Transverse colon (tissue), 4 donors: ENCODE data around the gene ST3GAL2.

Experiments
- CTCF ChIP-seq, 5 experiments: fragments of 200-600 bp in 3 of 5; fragments of 450-650 bp in 2 of 5; sonication (generic) in 3 of 5; IDR thresholded peaks; 1 replicate in 2 of 5; 2 replicates in 3 of 5; pipeline ENCODE4 v1.5.1; 2016 to 2017; ENCODE audit warnings: antibody characterized with exemption in 5 of 5, inconsistent platforms in 3 of 5, mild to moderate bottlenecking in 2 of 5, moderate library complexity in 1 of 5
- EP300 ChIP-seq: sonication (generic); formaldehyde crosslinking; IDR thresholded peaks from one replicate; pipeline ENCODE4 v1.6.1; 2017; ENCODE audit warnings: antibody characterized with exemption, low read depth
- POLR2A ChIP-seq: fragments of 450-650 bp; IDR thresholded peaks from one replicate; pipeline ENCODE4 v1.6.1; 2016; ENCODE audit warnings: antibody characterized with exemption, mild to moderate bottlenecking, moderate library complexity
- POLR2AphosphoS5 ChIP-seq, 3 donors: sonication (generic); formaldehyde crosslinking; IDR thresholded peaks; one replicate each; pipeline ENCODE4 v1.6.1; 2016; ENCODE audit warnings: antibody characterized with exemption in 3 of 3

GRCh38 chr16:70460737-70461261, 21.9 kb upstream of the ST3GAL2 start:
- TF ChIP-seq CTCF (IDR thresholded peaks at IDR 0.05) (no peak), EP300 (no peak), POLR2A (no peak), POLR2AphosphoS5 (IDR thresholded peaks at IDR 0.05) (no peak)
